GM12872 (cell line): ENCODE results near the gene PANX2.

Source experiments
- TF ChIP-seq, protein P1 (sequence below): IDR thresholded peaks from 3 replicates; pipeline ENCODE4 v1.5.1; 2011; ENCODE audit warnings: low read depth, mild to moderate bottlenecking, low read length, moderate library complexity; ENCODE audit not compliant: insufficient read depth

PANX2 gene

DNA sequence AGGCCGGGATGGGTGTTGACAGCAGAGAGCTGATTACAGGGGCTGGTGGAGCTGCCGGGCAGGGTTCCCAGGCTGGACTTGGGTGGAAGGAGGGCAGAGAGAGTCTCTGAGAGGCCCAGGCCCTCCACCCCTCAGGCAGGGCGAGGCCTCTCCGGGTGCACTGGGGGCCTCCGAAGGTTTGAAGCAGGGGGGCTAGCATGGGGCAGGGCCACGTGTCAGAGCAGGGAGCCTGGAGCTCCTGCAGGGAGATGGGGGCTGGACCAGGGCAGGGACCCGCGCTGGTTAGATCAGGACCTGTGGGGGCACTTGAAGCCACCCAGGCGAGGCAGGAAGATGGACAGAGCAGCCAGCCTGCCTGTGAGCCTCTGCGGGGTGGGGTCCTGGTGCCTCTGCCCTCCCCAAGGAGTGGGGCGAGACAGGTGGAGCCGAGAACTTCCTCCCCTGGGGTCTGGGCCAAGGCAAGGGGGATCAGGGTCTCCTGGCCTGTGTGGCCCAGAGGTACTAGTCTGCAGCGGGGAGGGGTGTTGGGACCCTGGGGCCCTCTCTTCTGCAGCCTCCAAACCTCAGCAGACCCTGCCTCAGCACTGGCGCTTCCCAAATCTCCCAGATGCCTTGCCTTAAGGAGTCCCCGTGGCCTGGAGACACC, 911 bp downstream of the PANX2 start:
- TF ChIP-seq, protein P1, sequence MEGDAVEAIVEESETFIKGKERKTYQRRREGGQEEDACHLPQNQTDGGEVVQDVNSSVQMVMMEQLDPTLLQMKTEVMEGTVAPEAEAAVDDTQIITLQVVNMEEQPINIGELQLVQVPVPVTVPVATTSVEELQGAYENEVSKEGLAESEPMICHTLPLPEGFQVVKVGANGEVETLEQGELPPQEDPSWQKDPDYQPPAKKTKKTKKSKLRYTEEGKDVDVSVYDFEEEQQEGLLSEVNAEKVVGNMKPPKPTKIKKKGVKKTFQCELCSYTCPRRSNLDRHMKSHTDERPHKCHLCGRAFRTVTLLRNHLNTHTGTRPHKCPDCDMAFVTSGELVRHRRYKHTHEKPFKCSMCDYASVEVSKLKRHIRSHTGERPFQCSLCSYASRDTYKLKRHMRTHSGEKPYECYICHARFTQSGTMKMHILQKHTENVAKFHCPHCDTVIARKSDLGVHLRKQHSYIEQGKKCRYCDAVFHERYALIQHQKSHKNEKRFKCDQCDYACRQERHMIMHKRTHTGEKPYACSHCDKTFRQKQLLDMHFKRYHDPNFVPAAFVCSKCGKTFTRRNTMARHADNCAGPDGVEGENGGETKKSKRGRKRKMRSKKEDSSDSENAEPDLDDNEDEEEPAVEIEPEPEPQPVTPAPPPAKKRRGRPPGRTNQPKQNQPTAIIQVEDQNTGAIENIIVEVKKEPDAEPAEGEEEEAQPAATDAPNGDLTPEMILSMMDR = no peak

DNA sequence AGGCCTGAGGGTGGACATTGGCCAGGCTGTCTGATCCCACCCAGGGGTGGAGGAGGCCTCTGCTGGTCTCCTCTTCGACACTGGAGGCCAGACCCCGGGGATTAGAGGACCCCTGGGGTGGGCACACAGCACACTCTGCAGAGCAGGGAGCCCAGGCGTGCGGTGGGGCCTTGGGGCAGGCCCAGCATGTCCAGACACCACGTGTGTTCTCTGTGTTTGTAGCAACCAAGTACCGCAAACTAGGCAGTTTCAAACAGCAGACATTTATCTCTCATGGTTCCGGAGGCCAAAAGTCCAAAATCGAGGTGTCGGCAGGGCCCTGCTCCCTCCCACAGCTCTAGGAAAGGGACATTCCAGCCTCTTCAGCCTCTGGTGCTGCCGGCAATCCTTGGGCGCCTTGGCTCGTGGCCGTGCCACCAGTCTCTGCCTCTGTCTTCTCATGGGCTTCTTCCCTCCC, 1.5 kb downstream of the PANX2 start:
- TF ChIP-seq, protein P1 = no peak

DNA sequence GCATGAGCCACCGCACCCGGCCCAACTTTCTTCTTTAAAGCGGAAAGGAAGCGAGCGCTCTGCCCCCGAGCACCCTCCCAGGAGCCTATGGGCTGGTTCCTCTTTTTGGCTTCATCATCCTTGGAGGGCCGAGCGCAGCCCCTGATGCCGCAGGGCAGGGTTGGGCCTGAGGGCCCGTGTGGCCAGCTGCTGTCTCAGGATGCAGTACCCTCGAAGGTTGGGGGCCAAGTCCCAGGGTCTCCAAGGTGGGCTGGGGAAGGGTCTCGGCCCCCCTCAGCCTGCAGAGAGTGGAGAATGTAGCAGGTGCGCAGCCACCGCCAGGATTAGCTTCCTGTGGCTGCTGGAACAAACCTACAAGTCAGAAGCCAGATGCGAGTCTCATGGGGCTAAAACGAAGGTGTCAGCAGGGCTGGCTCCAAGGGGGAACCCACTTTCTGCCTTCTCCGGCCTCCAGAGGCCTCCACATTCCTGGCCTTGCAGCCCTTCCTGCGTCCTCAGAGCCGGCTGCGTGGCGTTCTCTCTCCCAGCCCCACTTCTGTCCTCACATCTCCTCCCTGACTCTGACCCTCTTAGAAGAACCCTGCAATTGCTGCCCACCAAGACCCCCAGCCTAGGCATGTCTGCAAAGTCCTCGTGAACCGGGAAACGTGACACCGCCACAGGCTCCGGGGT, 2.9 kb downstream of the PANX2 start:
- TF ChIP-seq, protein P1 = no peak

DNA sequence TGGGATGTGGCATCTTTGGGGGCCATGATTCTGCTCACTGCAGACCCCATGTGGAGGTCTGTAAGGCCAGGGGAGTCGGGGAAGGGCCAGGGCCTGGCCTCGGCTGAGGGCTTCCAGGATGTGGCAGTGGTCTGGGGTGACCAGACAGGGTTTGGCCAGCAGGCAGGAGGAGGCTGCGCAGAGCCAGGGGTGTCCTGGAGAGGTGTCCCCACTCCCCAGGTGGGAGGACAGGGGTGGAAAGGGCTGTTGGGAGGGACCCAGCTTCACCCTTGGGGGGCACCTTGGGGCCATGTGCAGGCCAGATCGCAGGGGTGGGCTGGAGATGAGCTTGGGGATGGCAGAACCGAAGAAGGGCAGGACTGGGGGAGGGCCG, 3.4 kb downstream of the PANX2 start:
- TF ChIP-seq, protein P1 = no peak

DNA sequence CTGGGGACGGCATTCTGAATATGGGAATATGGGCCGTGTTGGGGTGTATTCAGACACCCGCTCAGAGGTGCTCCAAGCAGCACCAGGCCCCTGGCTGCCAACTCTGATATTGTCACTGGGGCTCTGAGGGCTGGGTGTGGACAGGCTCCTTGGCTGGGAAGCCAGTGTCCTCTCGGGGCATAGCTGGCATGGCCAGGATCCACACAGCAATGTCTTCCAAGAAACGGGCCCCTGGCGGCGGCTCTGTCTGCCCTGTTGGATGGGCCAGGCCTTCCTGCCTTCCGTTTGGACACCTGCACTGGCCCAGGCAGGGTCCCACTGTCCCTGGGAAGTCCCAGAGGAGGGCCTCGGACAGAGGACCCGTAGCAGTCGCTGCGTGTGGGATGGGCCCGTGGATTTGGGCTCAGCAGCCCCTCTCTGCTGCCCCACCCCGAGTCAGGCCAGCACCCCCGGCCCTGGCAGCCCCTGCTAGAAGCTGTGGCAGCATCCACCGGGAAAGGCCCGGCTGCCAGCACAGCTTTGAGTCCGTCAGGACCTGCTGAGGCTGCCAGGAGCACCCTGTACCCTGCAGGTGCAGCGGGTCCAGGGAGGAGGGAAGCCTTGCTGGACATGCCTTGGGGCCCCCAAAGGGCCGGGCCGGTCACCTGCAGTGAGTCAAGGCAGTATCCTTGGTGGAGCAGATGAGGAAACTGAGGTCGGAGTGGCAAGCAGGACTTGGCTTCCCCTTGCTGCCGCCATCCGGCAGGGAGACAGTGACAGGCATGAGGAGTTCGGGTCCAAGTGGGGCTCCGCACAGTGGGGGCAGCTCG, 4.1 kb downstream of the PANX2 start:
- TF ChIP-seq, protein P1 = no peak

DNA sequence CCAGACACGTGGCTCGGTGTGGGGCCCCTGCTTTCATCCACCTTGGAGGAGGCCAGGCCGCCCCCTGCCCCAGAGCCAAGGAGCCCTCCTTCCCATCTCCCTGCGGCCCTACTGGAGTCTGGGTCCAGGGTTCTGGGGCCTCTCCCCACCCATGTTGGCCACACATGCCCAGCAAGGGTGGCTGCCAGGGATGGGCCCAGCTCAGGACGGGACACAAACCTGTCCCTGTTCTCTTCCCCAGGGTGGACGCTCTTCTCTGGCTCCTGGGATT, 4.6 kb downstream of the PANX2 start:
- TF ChIP-seq, protein P1 = no peak
